CD4-positive, alpha-beta T cell treated with Interferon alpha-2 for 1 hour (primary cell): ENCODE measurements around the gene FAM216A.
A peak's percentile ranks its signal among the peaks of the same experiment; 100 is the strongest.
"Not testable (repeated sequence)": the region's sequence is repeated elsewhere in the genome, so short reads cannot be mapped to it uniquely, and the experiment has no call there.

Experiments
- DNase-seq, 2 donors: peaks; one replicate each; pipeline ENCODE4 v3.0.0-alpha.2; 2020 to 2022

Gene FAM216A, protein sequence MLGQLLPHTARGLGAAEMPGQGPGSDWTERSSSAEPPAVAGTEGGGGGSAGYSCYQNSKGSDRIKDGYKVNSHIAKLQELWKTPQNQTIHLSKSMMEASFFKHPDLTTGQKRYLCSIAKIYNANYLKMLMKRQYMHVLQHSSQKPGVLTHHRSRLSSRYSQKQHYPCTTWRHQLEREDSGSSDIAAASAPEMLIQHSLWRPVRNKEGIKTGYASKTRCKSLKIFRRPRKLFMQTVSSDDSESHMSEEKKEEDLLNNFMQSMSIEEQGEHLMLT

GRCh38 chr12:110468214-110469048, at the start of gene FAM216A, which contains the start of gene GPN3:
TSS of gene FAM216A (plus strand) at chr12:110468845. CDS start at chr12:110468876, 31 bp downstream.
TSS of gene GPN3 (minus strand) at chr12:110468257. CDS start at chr12:110468203, 54 bp downstream.
- peak; percentile 95 to 98 for DNase-seq

GRCh38 chr12:110420644-110421043, 48.0 kb upstream of the FAM216A start:
- not testable (repeated sequence) for DNase-seq

GRCh38 chr12:110421159-110421661, 47.4 kb upstream of the FAM216A start:
- no peak for DNase-seq

DNA sequence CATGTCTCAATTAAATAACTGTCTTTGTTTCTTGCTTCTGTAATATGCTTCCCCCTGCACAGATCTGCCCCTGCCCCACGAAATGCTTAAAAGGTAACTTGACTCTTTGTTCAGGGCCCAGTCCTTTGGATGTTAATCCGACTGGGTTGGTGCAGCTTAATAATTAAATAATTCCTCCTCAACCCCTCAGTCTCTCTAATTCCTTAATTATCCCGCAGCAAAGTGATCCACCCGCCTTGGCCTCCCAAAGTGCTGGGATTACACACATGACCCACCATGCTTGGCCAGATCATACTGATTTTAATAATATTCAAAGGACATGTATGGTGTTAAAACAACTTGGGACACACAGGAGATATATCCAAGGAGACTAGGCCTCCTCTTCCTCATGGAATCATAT, 46.9 kb upstream of the FAM216A start:
- no peak for DNase-seq

GRCh38 chr12:110424237-110424636, 44.4 kb upstream of the FAM216A start:
- no peak for DNase-seq

- DNase-seq: no peak
Observed at GRCh38 chr12:110426406-110426805, 42.2 kb upstream of the FAM216A start.

DNA sequence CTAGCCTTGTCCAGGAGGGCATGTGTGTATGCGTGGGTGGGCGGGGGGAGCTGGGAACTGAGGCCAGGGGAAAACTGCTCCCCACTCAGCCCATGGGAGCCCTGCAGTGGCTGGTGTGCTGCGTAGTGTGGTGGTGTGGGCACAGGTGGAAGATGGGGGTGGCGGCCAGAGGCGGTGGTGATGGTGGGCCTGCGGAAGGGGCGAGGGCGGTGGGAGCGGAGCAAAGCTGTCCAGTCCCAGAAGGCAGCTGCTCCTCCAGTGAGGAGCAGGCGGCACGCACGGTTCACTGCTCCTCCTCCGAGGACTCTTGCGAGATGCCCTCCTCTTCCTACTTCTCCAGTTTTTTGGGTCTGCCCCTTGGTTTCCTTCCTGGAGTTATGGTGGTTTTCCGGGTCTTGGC, 39.0 kb upstream of the FAM216A start:
- not testable (repeated sequence) for DNase-seq

- no peak for DNase-seq
Observed at GRCh38 chr12:110431957-110432587, 36.6 kb upstream of the FAM216A start.

GRCh38 chr12:110436231-110436630, 32.4 kb upstream of the FAM216A start:
- no peak for DNase-seq

GRCh38 chr12:110444455-110444854, 24.2 kb upstream of the FAM216A start:
- no peak for DNase-seq

GRCh38 chr12:110449799-110450497, 18.7 kb upstream of the FAM216A start, which contains the start of gene ARPC3:
TSS of gene ARPC3 (minus strand) at chr12:110450337. CDS start at chr12:110450260, 77 bp downstream.
- peak; percentile 94 to 95 for DNase-seq

GRCh38 chr12:110451263-110451662, 17.4 kb upstream of the FAM216A start:
- no peak for DNase-seq

- no peak for DNase-seq
Observed at GRCh38 chr12:110453569-110454296, 14.9 kb upstream of the FAM216A start.

DNA sequence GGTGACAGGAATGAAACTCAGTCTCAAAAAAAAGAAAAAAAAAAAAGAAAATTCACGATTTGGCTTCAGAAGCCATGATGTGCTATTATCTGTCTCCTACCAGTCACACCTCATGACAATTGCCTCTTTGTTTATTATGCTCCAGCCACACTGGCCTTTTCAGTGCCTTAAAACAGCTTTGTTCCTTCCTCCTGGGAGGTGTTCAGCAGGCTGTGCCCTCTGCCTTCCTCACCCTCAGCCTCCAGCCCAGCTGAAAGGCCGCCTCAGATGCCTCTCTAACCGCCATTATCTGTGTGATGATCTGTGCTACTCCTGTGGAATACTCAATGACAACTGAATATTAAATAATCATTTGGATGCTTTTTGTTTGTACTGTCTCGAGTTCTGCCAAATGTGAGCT, 9.9 kb upstream of the FAM216A start:
- no peak for DNase-seq

- not testable (repeated sequence) for DNase-seq
Observed at GRCh38 chr12:110461189-110461588, 7.5 kb upstream of the FAM216A start.

- DNase-seq: no peak
Observed at GRCh38 chr12:110465024-110465423, 3.6 kb upstream of the FAM216A start.

DNA sequence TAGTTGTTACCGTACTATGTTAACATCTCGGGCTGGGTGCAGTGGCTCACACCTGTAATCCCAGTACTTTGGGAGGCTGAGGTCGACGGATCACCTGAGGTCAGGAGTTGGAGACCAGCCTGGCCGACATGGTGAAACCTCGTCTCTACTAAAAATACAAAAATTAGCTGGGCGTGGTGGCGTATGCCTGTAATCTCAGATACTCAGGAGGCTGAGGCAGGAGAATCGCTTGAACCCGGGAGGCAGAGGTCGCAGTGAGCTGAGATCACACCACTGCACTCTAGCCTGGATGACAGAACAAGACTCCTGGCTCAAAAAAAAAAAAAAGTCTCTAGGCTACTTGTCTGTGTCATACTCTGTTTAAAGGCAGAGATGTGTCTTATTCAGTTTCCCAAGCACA, 2.9 kb upstream of the FAM216A start:
- DNase-seq: not testable (repeated sequence)

DNA sequence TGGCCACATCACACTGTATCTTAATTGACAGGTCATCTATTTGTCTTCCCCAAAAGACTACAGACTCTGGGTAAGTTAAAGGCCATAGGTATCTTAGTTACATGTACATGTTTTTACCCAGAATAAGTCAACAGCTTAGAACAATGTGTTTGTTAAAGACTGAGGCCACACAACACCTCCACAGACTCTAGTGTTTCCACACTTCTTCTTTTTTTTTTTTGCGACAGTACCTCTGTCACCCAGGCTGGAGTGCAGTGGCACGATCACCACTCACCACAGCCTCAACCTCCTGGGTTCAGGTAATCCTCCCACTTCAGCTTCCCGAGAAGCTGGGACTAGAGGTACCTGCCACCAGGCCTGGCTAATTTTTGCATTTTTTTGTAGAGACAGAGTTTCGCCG, 1.9 kb upstream of the FAM216A start:
- DNase-seq: no peak

DNA sequence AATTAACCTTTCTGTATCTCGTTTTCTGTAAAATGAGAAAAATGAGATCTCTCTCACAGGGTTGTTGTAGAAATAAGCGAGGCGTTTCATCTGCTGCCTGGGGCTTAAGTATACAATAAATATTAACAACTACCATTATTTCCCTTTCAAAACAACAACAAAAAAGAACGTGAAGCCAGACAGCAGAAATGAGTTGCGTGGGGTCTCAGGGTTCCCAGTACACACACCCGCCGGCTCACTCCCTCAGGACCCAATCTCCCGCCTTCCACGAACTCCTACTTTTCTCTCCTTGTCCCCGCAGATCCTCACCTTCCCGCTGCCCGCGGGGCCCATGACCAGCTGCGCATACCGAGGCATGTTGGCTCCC, 815 bp upstream of the FAM216A start:
- no peak for DNase-seq

DNA sequence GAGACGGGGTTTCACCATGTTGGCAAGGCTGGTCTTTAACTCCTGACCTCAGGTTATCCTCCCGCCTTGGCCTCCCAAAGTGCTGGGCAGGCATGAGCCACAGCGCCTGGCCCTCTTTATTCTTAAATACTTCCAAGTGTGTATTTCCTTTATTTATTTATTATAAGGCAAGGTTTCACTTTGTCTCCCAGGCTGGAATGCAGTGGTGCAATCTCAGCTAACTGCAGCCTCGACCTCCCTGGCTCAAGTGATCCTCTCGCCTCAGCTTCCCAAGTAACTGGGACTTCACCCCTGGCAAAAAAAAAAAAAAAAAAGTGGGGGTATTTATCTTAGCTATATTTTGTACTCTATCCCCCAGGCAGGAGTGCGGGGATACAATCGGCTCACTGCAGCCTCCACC, 6.8 kb downstream of the FAM216A start:
- no peak for DNase-seq

DNA sequence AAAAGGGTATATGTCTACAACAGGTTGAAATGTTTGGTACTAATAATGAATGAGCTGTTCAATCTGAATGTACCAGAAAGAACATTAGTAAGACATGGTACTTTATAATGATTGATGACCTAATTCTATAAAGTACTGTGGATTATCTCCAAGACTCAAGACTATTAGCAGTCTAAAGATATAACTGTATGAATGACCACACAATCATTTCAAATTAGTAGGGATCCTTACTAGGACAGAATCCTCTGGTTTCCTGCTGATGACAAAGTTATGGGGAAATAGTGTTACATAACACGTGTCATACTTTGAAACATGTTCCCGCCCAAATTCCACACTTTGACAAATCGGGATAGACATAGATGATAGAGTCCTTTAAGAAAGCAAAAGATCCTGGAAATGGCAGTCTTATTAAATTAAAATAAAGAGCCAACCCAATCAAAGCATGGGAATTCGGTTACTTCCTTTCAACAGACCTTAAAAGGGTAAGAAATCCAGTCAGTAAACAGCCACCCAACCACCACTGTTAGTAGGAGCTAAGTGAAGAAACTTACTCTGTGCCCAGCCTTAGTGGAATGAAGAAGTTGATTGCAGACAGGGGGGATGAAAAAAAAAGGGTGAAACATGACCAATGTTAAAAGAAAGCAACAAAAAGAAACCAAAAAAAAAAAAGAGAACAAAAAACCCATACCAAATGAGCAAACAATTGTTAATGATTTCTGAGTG, 30.5 kb downstream of the FAM216A start:
- no peak for DNase-seq
